ENCODE results near the gene ABHD2.

Gene ABHD2

DNA sequence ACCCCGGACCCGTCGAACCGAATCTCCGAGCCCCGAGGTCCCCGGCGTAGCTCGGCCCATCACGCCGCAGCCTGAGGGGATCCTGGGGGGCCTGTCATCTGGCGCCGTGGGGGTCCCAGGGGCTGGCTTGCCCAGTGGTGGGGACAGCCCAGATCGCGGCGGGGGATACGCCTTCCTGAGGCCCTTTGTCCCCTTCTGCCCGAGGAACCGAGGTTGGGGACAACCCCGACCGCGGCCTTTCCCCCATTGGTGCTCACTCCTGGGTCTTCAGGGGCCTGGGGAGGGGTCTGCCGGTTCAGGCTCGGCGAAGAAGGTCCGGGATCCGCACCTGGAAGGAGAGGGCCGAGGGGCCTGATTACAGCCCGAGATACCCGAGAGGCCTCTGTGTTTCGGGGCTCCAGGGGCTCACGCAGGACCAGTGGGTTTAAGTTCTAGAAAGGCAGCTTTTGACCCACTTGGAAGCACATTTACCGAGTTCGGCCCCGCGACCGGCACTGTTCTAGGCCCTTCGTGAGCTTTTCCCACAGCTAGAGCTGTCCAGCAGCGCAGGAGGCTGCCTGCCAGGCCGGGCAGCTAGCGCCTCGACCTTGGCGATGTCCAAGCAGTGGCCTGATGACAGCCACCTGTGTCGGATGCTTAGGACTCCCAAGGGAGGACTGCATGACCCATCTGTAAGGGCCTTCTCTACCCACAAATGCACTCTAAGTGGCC lies 504 bp downstream of the ABHD2 start (continued):
- TF ChIP-seq PRDM4 (tag by site-specific recombination; IDR thresholded peaks at IDR 0.05) (no peak), GLIS2 (tag by site-specific recombination; IDR thresholded peaks at IDR 0.05) (peak; percentile 97), GLIS1 (tag by site-specific recombination; IDR thresholded peaks at IDR 0.05) (peak; percentile 97), MYNN (tag by site-specific recombination; IDR thresholded peaks at IDR 0.05; ENCODE audit: borderline replicate concordance) (no peak), ZNF133 (tag by site-specific recombination; IDR thresholded peaks at IDR 0.05) (no peak), HOXC10 (CRISPR knock-in tag; IDR thresholded peaks at IDR 0.05) (no peak), GLI2 (tag by site-specific recombination; IDR thresholded peaks at IDR 0.05; ENCODE audit: borderline replicate concordance, low read depth) (no peak), ZSCAN5A (tag by site-specific recombination; IDR thresholded peaks at IDR 0.05) (peak; percentile 42; the same call in 1 of the 2 replicates), GLI4 (tag by site-specific recombination; IDR thresholded peaks at IDR 0.05) (no peak), ZNF488 (tag by site-specific recombination; IDR thresholded peaks at IDR 0.05) (no peak), ZNF544 (tag by site-specific recombination; IDR thresholded peaks at IDR 0.05) (no peak), ZBTB10 (tag by site-specific recombination; IDR thresholded peaks at IDR 0.05) (peak; percentile 42; the same call in 1 of the 2 replicates), OVOL3 (tag by site-specific recombination; IDR thresholded peaks at IDR 0.05) (no peak), SCRT2 (tag by site-specific recombination; IDR thresholded peaks at IDR 0.05) (peak; percentile 22; the same call in 1 of the 2 replicates), ZSCAN23 (tag by site-specific recombination; IDR thresholded peaks at IDR 0.05) (no peak)
- TF ChIP-seq, protein P1, sequence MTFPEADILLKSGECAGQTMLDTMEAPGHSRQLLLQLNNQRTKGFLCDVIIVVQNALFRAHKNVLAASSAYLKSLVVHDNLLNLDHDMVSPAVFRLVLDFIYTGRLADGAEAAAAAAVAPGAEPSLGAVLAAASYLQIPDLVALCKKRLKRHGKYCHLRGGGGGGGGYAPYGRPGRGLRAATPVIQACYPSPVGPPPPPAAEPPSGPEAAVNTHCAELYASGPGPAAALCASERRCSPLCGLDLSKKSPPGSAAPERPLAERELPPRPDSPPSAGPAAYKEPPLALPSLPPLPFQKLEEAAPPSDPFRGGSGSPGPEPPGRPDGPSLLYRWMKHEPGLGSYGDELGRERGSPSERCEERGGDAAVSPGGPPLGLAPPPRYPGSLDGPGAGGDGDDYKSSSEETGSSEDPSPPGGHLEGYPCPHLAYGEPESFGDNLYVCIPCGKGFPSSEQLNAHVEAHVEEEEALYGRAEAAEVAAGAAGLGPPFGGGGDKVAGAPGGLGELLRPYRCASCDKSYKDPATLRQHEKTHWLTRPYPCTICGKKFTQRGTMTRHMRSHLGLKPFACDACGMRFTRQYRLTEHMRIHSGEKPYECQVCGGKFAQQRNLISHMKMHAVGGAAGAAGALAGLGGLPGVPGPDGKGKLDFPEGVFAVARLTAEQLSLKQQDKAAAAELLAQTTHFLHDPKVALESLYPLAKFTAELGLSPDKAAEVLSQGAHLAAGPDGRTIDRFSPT (tag by site-specific recombination; IDR thresholded peaks at IDR 0.05): no peak
- TF ChIP-seq, protein P2, sequence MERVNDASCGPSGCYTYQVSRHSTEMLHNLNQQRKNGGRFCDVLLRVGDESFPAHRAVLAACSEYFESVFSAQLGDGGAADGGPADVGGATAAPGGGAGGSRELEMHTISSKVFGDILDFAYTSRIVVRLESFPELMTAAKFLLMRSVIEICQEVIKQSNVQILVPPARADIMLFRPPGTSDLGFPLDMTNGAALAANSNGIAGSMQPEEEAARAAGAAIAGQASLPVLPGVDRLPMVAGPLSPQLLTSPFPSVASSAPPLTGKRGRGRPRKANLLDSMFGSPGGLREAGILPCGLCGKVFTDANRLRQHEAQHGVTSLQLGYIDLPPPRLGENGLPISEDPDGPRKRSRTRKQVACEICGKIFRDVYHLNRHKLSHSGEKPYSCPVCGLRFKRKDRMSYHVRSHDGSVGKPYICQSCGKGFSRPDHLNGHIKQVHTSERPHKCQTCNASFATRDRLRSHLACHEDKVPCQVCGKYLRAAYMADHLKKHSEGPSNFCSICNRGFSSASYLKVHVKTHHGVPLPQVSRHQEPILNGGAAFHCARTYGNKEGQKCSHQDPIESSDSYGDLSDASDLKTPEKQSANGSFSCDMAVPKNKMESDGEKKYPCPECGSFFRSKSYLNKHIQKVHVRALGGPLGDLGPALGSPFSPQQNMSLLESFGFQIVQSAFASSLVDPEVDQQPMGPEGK (tag by site-specific recombination; IDR thresholded peaks at IDR 0.05): peak; percentile 15
- TF ChIP-seq, protein P3, sequence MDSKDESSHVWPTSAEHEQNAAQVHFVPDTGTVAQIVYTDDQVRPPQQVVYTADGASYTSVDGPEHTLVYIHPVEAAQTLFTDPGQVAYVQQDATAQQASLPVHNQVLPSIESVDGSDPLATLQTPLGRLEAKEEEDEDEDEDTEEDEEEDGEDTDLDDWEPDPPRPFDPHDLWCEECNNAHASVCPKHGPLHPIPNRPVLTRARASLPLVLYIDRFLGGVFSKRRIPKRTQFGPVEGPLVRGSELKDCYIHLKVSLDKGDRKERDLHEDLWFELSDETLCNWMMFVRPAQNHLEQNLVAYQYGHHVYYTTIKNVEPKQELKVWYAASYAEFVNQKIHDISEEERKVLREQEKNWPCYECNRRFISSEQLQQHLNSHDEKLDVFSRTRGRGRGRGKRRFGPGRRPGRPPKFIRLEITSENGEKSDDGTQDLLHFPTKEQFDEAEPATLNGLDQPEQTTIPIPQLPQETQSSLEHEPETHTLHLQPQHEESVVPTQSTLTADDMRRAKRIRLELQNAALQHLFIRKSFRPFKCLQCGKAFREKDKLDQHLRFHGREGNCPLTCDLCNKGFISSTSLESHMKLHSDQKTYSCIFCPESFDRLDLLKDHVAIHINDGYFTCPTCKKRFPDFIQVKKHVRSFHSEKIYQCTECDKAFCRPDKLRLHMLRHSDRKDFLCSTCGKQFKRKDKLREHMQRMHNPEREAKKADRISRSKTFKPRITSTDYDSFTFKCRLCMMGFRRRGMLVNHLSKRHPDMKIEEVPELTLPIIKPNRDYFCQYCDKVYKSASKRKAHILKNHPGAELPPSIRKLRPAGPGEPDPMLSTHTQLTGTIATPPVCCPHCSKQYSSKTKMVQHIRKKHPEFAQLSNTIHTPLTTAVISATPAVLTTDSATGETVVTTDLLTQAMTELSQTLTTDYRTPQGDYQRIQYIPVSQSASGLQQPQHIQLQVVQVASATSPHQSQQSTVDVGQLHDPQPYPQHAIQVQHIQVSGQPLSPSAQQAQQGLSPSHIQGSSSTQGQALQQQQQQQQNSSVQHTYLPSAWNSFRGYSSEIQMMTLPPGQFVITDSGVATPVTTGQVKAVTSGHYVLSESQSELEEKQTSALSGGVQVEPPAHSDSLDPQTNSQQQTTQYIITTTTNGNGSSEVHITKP (tag by site-specific recombination; IDR thresholded peaks at IDR 0.05): peak; percentile 57; the same call in 1 of the 2 replicates
- TF ChIP-seq, protein P4, sequence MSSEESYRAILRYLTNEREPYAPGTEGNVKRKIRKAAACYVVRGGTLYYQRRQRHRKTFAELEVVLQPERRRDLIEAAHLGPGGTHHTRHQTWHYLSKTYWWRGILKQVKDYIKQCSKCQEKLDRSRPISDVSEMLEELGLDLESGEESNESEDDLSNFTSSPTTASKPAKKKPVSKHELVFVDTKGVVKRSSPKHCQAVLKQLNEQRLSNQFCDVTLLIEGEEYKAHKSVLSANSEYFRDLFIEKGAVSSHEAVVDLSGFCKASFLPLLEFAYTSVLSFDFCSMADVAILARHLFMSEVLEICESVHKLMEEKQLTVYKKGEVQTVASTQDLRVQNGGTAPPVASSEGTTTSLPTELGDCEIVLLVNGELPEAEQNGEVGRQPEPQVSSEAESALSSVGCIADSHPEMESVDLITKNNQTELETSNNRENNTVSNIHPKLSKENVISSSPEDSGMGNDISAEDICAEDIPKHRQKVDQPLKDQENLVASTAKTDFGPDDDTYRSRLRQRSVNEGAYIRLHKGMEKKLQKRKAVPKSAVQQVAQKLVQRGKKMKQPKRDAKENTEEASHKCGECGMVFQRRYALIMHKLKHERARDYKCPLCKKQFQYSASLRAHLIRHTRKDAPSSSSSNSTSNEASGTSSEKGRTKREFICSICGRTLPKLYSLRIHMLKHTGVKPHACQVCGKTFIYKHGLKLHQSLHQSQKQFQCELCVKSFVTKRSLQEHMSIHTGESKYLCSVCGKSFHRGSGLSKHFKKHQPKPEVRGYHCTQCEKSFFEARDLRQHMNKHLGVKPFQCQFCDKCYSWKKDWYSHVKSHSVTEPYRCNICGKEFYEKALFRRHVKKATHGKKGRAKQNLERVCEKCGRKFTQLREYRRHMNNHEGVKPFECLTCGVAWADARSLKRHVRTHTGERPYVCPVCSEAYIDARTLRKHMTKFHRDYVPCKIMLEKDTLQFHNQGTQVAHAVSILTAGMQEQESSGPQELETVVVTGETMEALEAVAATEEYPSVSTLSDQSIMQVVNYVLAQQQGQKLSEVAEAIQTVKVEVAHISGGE (tag by site-specific recombination; conservative IDR thresholded peaks at IDR 0.05; ENCODE audit: low read depth): 0 out of 2 replicates have a peak, but pooled peaks have one; percentile 26

Measured in HEK293 (cell line).